GM23338 (cell line): ENCODE measurements around the gene CHD9NB.

Experiments
- CTCF ChIP-seq, 2 experiments: fragments of 200-600 bp in 1 of 2; sonication (generic) in 1 of 2; conservative IDR thresholded peaks; 2 replicates each; pipeline versions ENCODE4 v1.5.1 to v1.6.1; 2016 to 2017; ENCODE audit warnings: antibody characterized with exemption in 2 of 2, low read depth in 2 of 2, mild to moderate bottlenecking in 2 of 2, moderate library complexity in 1 of 2
- EZH2 ChIP-seq: fragments of 200-600 bp; sonication (generic); IDR thresholded peaks from one replicate; pipeline ENCODE4 v1.8.0; 2017; ENCODE audit warnings: antibody characterized with exemption, mild to moderate bottlenecking, low read depth; ENCODE audit not compliant: unreplicated experiment
- REST ChIP-seq: IDR thresholded peaks from one replicate; pipeline ENCODE4 v1.6.1; 2018; ENCODE audit warnings: antibody characterized with exemption; ENCODE audit not compliant: unreplicated experiment
- ZNF114 ChIP-seq: fragments of 250-450 bp; sonication (Bioruptor Pico); IDR thresholded peaks from 2 replicates; pipeline ENCODE4 v1.5.0; 2020; ENCODE audit warnings: mild to moderate bottlenecking, moderate library complexity

GRCh38 chr16:53034306-53034705, 18.4 kb downstream of the CHD9NB start:
- TF ChIP-seq CTCF (conservative IDR thresholded peaks at IDR 0.05; ENCODE audit: low read depth in 2 of 2) (no peak), EZH2 (no peak), ZNF114 (CRISPR knock-in tag) (no peak), REST (no peak)
